IPS-18c (cell line): ENCODE measurements around the gene EFNA3.

ENCODE experiments used
- H3K4me3 ChIP-seq: 2 replicates; pipeline ENCODE4 v1.7.0; 2013; ENCODE audit warnings: low read depth, mild to moderate bottlenecking, low read length, moderate library complexity; ENCODE audit not compliant: insufficient read depth
- H3K9me3 ChIP-seq: one replicate; pipeline ENCODE4 v1.6.1; 2013; ENCODE audit warnings: mild to moderate bottlenecking, low read length, moderate library complexity; ENCODE audit not compliant: control insufficient read depth, insufficient read depth

EFNA3 gene

DNA sequence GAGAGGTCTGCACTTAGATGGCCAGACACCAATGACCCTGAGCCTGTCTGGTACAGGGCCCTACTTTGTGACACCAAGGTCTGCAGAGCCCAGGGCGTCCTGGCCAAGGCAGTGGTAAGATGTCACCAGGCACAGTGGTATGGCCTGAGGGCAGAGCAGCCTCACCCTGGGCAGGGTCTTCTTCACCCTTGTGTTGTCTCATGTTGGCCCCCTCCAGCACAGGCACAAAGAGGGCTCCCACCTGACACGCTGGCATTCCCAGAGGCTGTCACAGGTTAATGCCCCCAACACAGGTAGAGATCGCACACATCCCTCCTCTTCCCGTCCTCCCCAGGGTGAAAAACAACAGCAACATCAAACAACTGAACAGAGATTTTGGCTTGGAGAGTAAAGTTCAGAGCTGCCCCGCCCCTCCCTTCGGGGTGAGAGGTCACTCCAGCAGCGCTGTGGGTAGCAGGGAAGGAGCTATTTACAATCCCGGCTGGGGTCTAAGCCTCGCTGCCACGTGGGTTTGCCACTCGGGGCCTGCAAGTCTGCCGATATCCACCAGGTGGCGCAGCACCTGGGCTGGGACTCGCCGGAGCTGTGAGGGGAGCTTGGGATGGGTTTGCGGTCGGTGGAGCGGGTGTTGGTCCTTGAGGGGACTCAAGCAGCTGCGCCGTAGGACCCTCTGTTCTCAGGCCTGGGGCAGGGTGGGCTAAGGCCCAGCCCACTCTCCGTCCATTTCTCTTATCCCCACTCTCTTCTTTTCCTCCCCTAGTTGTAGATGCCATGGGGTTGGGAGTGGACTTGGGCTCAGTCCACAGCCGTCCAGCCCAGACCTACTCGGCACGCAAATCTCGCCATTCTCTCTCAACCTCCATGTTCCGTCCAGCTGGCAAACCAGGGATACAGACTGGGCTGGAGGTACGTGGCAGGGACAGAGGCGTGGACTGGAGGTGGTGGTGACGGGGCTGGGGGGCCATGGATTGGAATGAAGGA lies 12.7 kb downstream of the EFNA3 start:
- H3K9me3 ChIP-seq = no peaks in the 10 kb centered on the region
- 0 out of 2 replicates have a peak overlapping the region, but pooled peaks have one; percentile 1 for H3K4me3 ChIP-seq

DNA sequence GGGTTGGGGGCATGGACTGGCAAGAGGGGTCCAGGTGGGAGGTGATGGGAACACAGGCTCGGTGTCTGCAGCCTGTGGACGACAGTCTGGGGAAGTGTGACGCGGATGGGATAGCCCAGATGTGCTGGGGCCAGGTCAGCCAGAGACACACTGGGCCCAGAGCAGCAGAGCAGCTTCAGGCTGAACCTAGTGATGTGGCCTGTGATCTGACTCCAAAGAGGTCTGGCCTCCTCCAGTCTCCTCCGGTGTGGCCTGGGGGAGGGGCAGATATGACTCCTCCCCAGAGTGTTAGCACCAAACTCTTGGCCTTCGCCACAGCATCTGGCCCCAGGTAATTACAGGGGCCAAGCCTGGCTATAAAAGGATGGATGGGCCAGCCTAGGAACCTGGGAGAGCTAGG lies 13.5 kb downstream of the EFNA3 start:
- Histone ChIP-seq H3K9me3 (no peaks in the 10 kb centered on the region), H3K4me3 (no peak overlapping the region)

DNA sequence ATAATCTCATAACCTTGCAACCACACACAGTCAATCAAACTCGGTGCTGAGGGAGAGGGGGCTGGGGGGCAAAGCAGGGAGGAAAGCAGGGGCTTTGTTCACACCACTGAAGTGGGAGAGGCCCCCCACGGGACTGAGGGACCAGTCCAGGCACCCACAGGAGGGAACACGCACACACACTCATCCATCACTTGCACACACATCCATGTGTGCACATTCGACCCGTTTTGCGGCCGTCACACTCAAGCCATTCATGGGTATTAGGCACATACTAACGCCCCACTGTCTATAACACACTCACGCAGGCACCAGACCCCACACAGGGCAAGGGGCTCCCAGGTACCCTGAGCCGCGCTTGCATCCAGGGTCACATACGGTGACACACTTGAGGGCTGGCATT lies 14.0 kb downstream of the EFNA3 start:
- H3K9me3 ChIP-seq = no peaks in the 10 kb centered on the region

DNA sequence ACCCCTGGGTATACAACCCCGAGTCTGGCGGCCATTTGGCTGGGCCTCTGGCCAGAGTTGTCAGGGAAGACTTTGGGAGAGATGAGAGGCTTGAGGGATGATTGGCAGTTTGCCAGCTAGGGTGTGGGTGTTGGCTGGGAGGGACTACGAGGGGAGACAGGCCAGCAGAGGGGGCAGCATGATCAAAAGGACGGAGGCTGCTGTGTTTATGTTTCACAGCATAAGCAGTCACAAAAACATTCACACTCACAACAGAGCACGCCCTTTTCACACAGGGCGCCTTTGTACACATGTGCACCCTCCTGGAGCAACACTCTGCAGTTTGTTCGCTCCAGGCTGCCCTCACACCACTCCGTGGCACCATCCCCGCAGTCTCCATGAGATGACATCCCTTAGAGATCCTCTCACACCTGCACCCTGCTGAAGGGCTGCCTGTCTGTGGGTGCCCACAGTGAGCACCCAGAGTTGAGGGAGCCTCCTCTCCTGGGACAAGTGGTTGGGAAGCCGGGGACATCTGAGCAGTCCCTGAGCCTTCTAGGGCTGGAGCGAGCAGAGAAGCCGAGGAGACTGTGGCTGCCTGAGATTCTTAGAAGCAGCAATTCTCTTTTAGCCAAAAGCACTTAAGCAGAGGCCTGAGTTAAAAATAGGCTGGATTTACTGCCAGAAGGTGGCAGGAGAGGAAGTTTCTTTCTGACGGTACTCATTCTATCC lies 15.4 kb downstream of the EFNA3 start:
- no peaks in the 10 kb centered on the region for H3K9me3 ChIP-seq
- no peak overlapping the region for H3K4me3 ChIP-seq

More for the DNA sequence above, 14.0 kb downstream of the EFNA3 start:
- H3K4me3 ChIP-seq = no peak overlapping the region

DNA sequence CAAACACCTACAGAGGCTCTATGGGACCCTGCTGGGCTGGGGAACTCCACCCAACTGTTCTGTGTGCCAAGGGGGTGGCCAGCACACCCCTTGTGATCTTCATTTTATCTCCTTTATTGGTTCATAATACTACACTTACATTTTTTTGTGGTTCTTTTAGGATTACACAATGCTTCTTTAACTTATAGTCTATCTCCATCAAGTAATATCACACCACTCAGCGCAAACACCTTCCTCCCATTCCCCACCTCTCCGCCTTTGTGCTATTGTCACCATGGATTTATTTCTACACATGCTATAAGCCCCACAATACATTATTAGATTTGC lies 15.9 kb downstream of the EFNA3 start:
- Histone ChIP-seq H3K4me3 (no peak overlapping the region), H3K9me3 (no peaks in the 10 kb centered on the region)

DNA sequence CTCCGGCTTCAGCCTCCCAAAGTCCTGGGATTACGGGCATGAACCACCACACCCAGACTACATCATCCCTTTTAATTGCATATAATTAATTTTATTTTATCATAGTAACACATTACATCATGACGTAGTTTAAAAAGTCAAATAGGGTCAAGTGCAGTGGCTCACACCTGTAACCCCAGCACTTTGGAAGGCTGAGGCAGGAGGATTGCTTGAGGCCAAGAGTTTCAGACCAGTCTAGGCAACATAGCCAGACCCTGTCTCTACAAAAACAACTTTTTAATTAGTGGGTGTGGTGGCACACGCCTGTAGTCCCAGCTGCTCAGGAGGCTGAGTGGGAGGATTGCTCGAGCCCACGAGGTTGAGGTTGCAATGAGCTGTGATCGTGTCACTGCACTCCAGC lies 20.7 kb downstream of the EFNA3 start:
- Histone ChIP-seq H3K9me3 (no peaks in the 10 kb centered on the region), H3K4me3 (no peak overlapping the region)

DNA sequence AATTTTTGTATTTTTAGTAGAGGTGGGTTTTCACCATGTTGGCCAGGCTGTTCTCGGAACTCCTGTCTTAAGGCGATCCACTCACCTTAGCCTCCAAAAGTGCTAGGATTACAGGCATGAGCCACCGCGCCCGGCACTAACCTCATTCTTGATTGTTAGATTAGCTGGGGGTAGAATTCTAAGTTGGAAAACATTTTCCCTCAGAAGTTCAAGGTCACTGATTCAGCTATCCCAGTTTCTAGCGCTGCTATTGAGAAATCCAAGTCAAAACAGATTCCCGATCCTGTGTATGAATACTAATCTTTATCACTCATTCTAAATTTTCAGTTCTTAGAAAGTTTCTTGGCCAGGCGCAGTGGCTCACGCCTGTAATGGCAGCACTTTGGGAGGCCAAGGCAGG lies 24.7 kb downstream of the EFNA3 start:
- Histone ChIP-seq H3K9me3 (no peaks in the 10 kb centered on the region), H3K4me3 (no peak overlapping the region)

DNA sequence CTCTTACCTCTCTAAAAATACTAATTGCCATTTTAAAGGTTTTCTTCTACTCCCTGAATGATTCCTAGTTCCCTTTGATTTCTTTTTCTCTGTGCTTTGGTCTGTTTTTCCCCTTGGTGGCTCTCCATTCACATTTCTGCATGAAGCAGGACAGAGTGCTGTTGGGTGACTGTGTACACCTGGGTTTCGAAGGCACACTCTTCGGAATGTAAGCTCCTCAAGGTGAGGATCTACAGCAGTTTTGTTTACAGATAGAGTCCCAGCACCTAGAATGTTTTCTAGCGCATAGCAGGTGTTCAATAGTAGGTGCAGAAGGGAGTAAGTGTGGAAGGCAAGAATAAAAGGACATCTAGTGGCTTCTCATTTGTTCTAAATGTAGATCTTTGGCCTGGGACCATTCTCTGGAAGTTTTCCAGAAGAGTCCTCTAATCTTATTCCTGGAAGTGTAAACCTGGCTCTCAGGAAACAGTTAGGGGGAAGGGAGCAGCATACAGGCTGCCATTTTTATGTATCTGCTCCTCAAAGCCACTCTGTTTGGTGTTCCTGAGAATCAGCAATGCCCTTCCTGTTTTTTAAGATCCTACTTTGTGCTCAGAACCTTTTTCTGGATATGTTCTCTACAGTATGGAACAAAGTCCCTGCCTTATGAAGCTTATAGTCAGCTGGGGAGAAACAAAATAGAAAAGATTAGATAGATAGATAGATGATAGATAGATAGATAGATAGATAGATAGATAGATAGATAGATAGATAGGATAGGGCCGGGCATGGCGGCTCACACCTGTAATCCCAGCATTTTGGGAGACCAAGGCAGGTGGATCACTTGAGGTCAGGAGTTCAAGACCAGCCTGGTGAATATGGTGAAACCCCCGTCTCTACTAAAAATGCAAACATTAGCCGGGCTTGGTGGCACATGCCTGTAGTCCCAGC lies 26.2 kb downstream of the EFNA3 start:
- no peak overlapping the region for H3K4me3 ChIP-seq
- H3K9me3 ChIP-seq = no peaks in the 10 kb centered on the region

DNA sequence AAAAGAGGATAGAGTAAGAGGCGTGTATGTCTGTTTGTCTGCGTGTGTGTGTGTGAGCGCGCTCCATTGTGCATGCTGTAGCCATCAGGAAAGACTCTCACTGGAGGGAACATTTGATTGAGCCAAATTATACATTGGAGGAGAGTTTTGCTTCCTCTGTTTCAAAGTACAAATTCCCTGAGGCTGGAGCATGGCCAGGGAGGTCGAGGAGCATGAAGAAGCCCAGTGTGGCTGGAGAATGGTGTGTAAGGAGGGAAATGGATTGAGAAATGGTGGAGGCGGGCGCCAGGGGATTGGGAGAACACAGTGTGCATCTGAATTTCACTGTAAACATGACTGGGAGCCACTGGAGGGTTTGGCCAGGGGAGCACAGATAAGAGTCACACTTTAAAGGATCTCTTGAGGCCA lies 27.0 kb downstream of the EFNA3 start:
- H3K4me3 ChIP-seq = no peak overlapping the region
- H3K9me3 ChIP-seq = no peaks in the 10 kb centered on the region

DNA sequence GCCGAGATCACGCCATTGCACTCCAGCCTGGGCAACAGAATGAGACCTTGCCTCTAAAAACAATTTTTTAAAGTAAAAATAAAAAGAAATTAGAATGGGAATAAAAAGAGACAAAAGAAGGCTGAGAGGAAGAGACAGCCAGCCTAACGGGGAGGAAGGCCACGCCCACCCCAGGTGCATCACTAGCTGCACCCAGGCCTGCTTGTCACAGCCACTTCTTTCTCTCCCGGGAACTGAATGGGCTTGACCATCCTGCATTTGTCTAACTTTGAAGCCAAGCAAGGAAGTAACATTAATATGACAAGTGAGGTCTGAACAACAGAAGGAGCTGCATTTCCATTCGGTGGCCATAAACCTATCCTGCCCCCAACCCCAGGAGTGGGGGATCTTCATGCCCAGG lies 28.2 kb downstream of the EFNA3 start:
- Histone ChIP-seq H3K9me3 (no peaks in the 10 kb centered on the region), H3K4me3 (no peak overlapping the region)

DNA sequence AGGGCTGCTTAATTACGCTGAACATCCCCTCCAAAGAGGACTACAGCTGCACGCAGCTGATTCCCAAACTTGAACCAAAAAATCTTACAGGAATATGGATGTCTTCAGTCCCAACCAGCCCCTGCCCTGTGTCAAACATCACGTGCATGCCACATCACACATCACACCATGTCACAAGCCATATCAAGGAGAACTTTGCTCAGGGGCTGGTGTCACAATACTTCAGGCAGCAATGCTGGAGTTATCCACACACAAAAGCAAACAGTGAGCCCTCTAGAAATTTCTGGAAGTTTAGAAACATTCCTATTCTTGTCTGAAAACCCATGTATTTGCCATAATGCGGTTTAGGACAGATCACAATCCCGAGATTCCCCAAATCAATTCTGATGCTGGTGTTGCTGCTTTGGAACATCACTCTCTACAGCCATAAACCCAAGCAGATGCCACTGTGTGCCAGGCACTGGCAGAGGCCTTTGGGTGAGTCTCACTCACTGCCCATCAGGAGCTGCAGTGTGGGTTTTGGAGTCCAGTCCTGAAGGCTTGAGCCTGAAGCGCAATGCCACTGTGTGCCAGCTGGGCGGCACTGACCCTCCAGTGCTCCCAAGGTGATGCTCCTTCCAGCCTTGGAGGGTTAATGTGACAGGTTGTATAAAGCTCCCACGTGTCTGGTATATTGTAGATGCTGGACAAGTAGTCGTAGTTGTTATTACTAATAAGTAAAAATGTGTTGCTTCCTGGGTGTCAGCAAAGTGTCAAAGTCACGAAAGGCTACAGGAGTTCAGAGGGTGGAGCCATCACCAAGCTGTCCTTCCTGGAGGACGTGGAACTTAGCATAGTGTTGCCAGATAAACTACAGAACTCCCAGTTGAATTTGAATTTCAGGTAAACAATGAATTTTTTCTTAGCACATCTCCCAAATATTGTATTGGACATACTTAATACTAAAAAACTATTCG lies 28.9 kb downstream of the EFNA3 start:
- peaks cover 2% of the 10 kb centered on the region for H3K9me3 ChIP-seq
- no peak overlapping the region for H3K4me3 ChIP-seq

DNA sequence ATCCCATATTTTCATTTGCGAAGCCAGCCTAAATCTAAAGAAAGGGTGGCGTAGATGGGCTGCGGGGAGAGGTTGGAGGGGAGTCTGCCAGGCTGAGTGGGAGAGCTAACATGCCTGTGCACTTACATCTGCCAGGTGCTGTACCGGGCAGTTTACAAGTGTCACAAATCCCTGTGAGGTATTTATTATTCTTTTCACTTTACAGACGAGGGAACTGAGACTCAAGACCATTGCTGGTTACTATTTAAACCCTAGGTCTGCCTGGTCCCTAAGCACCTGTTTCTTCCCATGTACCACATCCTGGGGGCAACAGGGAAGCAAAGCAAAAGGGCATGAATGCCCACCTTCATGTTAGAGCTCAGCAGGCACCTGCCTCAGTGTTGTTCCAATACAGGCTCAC lies 29.7 kb downstream of the EFNA3 start:
- peaks cover 2% of the 10 kb centered on the region for H3K9me3 ChIP-seq
- H3K4me3 ChIP-seq = no peak overlapping the region

DNA sequence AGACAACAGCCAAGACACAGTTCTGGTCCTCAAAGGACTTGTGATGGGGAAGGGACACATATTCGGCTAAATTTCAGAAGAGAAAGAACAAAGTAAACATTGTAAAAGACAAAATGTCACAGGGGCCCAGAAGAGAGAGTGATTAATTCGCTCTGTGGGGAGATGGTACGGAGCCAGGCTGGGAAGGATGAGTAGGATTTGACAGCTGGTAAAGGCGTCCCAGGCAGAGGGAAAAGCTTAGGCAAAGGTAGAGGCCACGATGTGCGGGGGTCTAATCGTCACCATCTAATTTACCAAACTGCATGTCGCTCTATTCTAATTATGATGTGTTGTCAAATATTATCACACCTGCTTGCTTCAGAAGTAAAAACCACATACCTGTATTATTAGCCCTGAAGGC lies 31.7 kb downstream of the EFNA3 start:
- Histone ChIP-seq H3K4me3 (no peak overlapping the region), H3K9me3 (peaks cover 2% of the 10 kb centered on the region)

DNA sequence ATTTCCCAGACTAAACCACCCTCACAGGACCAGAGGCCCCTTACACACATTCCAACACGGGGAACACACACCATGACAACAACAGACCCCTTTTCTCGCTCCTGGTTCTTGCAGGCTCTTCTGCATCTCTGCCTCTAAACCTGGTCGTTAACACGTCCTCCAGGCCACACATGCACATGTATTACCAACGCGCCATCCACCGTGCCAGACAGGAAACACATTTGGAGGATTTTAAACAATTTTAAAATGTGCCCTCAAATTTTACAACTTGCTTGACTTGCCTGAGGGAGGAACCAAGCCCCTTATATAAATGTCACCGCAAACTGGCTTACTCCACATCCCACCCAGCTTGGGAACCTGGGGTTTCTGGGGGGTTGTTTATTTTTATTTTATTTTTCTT lies 32.2 kb downstream of the EFNA3 start:
- H3K4me3 ChIP-seq = no peak overlapping the region
- H3K9me3 ChIP-seq = peaks cover 2% of the 10 kb centered on the region

DNA sequence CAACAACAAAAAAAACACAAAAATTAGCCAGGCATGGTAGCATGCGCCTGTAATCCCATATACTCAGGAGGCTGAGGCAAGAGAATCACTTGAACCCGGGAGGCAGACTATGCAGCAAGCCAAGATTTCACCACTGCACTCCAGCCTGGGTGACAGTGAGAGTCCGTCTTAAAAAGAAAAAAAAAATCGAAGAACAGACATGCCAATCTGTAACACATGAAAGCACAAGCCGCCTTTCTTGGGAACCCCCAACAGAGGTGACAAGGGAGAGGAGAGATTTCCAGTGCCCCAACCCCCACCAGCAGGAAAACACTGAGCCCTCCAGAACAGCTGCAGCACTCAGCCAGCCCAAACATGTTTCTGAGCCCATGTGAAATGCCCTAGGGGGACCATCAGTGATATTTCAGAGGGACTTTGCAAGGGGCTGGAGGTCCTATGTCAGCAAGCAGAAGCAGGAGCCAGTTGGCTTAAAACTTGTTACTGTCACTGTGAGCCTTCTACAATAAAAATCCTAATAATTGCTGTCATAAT lies 34.9 kb downstream of the EFNA3 start:
- Histone ChIP-seq H3K4me3 (no peak overlapping the region), H3K9me3 (peaks cover 2% of the 10 kb centered on the region)

DNA sequence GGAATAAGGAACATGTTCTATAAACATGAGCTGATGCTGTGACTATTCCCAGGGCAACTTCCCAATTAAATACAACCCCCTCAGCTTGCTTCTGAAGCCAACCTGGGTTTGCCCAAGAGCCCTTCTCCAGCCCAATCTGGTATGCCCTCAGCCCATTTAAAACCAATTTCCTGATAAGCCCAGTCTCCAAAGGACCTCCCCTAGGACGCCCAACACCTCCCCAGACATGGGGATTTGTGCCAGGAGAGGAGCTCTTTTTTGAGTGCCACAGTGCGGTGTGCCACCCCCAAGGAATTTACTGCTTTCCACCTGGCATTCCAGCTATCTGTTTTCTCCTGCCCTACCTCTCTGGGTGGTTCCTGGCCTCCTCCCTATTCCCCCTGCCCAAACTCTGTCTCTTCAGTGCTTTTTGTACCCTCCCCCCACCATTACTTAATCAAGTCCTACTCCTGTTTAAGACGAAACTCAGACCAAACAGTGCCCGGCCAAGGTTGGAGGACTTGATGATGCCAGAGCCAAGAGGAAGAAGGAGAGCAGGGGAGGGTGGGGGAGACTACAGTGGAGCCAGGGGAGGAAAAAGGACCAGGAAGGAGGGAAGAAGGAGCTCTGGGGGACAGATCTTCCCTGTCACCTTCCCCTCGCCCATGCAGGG lies 37.6 kb downstream of the EFNA3 start:
- peaks cover 2% of the 10 kb centered on the region for H3K9me3 ChIP-seq
- H3K4me3 ChIP-seq = no peak overlapping the region
